HG03439 (cell line): ENCODE measurements around the gene MILR1.
"Not testable (repeated sequence)": the region's sequence is repeated elsewhere in the genome, so short reads cannot be mapped to it uniquely, and the experiment has no call there.

Source experiments
- ATAC-seq: cut with Tn5 transposase; IDR thresholded peaks from one replicate; pipeline ENCODE4 v1.9.1; 2021; ENCODE audit warnings: mild to moderate bottlenecking, moderate library complexity; ENCODE audit not compliant: unreplicated experiment

The MILR1 gene

DNA sequence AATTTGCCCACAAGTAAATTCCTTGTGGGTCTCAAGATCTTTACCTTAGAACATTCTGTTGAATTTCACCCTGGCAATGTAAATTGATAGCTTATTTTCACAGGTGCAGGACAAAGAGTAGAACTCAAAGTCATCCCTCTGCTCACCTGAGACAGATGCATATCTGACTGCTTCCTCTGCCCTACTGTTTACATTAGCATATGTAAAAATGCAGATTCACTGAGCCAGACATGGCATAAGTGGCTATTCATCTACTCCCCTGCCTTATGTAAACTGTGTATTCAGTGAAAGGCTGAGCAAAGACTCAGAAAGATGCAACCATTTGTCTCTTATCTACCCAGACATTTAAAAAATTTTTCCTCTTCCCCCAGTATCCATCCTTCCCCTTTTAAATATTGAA lies 22.3 kb upstream of the MILR1 start:
- no peak for ATAC-seq

DNA sequence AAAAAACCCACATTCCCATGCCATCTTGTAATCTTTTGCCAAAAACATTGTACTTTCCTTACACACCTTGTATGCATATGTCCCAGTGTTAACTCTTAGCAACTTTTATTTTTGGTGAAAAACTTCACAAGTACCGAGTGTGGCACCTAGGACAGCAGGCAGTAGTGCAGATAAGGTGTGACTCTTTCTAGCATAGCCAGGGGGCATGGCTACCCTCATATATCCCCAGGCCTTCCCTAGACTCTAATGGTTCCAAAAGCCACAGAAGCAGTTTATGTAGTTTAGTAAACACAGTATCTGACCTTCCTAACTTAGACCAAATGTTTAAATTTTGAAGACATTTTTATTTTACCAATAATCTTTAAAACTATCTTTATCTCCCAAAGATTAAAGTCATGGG lies 20.5 kb upstream of the MILR1 start:
- ATAC-seq, result no peak

DNA sequence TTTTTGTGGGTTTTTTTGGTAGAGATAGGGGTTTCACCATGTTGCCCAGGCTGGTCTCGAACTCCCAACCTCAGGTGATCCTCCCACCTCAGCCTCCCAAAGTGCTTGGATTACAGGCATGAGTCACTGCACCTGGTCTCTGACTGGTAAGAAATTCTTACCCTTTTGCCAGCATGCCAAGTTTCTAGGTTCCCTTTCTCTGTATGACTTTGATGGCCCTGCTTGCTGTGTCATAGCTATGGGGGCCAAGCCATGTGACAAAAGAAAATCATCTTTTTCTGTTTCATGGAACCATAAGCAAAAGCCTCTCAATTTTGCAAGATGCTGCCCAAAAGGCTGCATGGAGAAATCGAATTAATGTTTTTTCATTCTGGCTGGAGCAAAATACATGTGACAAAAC lies 18.9 kb upstream of the MILR1 start:
- ATAC-seq, result not testable (repeated sequence)

DNA sequence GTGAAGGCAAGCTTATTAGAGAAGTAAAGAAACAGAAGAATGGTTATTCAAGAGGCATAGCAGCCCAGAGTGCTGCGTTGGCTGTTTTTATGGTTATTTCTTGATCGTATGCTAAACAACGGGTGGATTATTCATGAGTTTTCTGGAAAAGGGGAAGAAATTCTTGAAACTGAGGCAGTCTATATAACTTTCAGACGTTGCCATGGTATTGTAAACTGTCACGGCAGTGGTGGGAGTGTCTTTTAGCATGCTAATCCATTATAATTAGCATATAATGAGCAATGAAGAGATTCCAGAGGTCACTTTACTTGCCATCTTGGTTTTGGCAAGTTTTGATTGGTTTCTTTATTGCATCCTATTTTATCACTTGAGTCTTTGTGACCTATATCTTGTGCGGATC lies 17.4 kb upstream of the MILR1 start:
- ATAC-seq, result no peak

DNA sequence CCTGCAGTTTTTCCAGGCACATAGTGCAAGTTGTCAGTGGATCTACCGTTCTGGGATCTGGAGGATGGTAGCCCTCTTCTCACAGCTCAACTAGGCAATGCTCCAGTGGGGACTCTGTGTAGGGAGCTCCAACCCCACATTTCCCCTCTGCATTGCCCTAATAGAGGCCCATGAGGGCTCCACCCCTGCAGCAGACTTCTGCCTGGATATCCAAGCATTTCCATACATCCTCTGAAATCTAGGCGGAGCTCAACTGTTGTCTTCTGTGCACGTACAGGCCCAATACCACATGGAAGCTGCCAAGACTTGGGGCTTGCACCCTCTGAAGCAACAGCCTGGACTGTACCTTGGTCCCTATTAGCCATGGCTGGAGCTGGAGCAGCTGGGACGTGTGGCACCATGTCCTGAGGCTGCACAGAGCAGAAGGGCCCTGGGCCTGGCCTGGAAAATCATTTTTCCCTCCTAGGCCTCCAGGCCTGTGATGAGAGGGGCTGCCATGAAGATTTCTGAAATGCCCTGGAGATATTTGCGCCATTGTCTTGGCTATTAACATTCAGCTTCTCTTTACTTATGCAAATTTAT lies 10.9 kb upstream of the MILR1 start:
- no peak for ATAC-seq

DNA sequence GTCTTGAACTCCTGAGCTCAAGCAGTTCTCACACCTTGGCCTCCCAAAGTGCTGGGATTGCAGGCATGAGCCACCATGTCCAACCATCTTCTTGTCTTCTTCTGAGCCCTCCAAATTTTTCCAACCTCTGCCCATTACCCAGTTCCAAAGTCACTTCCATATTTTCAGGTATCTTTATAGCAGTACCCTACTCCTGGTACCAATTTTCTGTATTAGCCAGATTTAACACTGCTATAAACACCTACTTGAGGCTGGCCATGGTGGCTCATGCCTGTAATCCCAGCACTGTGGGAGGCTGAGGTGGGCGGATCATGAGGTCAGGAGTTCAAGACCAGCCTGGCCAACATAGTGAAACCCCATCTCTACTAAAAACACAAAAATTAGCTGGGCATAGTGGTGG lies 9.4 kb upstream of the MILR1 start:
- ATAC-seq, result not testable (repeated sequence)

DNA sequence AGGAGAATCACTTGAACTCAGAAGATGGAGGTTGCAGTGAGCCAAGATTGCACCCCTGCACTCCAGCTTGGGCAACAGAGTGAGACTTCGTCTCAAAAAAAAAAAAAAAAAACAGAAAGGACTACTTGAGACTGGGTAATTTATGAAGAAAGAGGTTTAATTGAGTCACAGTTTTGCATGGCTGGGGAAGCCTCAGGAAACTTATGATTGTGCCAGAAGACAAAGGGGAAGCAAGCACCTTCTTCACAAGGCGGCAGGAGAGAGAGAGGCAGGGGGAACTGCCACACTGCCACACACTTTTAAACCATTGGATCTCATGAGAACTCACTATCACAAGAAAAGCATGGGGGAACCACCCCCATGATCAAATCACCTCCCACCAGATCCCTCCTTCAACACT lies 9.0 kb upstream of the MILR1 start:
- no peak for ATAC-seq

DNA sequence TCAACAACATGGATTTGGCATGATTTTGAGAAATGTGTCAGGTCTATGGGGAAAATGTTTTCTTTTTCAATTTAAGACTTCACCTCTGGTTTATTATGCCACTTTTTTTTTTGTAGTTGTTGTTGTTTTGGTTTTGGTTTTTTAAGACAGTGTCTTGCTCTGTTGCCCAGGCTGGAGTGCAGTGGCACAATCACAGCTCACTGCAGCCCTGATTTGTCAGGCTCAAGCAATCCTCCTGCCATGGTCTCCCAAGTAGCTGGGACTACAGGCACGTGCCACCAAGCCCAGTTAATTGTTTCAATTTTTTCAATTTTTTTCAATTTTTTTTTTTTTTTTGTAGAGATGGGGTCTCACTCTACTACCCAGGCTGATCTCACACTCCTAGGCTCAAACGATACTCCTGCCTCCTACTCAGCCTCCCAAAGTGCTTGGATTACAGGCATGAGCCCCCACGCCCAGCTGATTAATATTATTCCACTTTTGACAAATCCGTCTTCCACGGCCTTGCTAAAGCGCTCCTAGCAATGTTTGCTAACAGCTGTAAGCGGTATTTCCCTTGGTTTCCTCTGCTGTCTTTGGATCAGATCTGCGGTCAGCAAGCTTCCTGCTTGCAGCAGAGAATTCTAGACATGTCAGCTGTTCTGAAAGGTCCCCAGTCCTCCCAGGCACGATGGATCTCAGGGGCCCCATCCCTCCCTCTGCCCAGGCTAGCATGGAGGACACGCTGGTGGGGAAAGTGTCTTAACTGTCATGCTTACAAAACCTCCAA lies 7.0 kb upstream of the MILR1 start:
- ATAC-seq, result no peak

DNA sequence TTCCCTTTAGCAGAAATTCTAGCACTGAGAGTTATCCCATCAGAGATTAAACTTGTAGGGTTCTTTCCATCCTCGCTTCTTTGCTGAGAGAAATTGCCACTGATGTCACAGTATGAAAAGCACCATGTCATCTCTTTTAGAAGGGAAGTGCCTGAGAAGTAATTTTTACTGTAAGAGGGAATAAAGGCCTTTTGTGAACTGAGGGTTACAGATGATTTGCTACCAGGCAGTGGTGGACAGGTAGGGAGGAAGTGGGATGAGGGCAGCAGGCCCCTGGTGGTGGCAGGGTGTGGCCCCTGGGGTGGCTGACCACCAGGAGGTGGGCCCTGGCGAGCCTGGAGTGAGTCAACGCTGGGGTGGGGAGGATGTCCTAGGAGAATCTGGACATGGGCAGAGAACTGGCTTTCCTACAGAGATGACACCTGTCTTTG lies 6.4 kb upstream of the MILR1 start:
- no peak for ATAC-seq

DNA sequence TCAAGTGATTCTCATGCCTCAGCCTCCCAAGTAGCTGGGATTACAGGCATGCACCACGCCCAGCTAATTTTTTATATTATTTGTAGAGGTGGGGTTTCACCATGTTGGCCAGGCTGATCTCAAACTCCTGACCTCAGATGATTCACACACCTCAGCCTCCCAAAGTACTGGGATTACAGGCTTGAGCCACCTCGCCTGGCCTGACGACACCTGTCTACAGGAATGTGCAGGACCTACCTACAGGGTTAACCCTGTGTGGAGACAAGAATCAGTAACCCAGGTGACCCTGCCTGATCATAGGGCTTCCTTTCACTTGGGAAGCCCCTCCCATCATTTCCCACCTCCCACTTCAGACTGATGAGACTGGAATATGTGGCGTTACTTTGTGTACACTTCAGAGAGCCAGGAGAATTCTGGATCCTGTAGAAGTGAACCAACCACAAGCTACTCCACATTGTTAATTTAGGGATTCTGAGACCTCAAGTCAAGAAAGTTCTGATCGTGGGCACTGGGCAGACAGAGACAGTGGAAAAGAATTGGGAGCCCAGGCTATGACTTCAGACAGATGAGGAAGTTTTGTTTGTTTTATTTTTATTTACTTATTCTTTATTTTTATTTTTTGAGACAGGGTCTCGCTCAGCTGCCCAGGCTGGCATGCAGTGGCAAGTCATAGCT lies 5.7 kb upstream of the MILR1 start:
- ATAC-seq, result no peak

DNA sequence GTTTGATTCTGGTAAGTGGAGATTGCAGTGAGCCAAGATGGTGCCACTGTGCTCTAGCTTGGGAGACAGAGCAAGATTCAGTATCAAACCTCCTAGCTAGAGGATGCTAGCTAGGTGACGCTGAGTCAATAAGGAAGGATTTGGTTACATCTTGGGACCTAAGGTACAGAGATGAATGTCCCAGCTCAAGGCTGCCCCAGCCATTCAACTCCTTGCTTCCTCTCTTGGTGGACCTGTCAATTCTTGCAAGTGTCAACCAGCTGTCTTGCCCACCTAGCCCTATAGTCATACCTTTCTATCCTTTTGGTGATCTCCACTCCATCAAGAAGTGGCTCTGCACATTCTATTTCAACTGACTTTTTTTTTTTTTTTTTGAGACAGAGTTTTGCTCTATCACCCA lies 1.4 kb upstream of the MILR1 start:
- ATAC-seq, result no peak

DNA sequence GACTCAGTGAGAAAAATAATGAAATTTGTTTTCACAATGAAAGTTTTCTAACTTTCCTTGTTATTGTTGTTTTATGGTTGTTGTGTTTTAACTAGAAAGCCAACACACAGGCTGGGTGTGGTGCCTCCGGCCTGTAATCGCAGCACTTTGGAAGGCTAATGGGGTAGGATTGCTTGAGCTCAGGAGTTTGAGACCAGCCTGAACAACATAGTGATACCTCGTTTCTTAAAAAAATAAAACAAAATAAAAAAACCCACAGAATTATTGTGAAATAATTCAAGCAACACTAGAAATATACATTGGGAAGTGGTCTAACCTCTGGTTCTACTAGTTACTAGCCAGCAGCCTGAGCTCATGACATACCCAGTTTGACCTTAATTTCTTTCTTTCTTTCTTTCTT lies 630 bp downstream of the MILR1 start:
- ATAC-seq, result no peak

DNA sequence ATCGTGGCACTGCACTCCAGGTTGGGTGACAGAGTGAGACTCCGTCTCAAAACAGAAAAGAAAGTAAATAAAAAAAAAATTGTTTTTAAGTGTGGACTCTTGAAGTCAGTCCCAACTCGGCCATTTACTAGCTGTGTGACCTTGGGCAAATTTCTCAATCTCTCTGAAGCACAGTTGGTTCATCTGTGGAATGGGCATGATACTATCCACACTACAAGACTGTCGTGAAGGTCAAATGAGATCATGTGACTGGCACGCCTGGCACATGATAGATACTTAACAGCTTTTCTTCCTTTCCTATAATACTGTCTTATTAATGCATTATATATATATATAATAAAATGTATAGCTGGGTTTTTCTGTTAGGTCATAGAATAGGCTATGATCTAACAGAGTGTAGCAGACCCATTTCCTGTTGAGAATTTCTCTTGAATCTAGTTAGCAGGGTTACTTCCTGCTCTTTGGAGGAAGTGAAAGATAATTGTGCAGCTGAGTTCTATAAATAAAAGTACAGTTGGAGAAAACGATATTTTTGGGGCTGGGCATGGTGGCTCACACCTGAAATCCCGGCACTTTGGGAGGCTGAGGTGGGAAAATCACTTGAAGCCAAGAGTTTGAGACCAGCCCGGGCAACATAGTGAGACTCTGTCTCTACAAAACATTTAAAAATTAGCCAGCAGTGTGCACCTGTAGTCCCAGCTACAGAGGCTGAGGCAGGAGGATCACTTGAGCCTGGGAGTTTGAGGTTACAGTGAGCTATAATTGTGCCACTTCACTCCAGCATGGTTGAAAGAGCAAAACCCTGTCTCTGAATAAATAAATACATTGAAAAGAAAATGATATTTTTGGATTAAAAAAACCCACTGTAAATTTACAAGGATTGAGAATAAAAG lies 7.3 kb downstream of the MILR1 start:
- ATAC-seq, result no peak

DNA sequence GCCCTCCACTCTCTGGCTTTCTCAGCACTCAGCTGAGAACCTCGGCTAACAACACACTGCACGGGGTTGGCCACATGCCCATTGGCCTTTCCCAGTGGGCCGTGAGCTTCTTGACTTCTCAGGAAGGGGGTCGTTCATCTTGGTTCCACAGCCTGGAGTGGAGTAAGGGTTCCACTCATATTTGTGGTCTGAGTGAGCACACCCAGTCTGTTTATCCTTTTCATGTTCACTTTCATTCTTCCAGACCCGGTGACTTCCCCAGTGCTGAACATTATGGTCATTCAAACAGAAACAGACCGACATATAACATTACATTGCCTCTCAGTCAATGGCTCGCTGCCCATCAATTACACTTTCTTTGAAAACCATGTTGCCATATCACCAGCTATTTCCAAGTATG lies 8.2 kb downstream of the MILR1 start:
- ATAC-seq, result no peak

DNA sequence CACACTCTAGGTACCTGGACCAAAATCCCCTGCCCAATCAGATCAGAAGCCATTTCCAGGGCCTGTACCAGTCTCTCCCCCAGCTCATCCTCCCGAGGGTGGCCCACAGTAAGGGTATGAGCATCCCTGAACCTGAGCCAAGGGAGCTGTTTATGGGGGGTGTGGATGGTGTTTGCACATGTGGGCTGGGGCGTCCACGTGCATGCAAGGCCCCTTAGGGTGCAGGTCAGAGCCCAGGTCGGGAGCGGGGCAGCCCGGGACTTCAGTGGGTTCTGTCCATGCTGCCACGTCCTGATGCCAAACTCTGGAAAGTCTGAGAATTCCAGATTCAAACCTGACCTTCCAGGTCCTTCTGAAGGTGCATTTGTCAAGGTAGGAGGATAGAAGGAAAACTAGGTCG lies 9.8 kb downstream of the MILR1 start:
- no peak for ATAC-seq

DNA sequence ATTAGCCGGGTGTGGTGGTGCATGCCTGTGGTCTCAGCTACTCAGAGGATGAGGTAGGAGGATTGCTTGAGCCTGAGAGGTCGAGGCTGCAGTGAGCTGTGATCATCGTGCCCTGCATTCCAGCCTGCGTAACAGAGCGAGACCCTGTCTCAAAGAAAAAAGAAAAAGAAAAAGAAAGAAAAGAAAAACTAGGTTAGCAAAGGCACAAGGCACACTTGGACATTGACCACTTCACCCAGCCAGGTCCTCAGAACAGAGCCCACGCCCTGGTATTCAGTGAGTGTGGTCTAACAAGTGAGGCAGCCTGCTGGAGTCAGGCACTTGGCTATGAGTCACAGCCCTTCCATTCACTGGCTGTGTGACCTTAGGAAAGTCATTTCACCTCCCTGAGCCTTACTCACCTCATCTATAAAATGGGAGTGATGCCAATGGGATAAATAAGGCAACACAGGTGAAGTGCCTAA lies 10.4 kb downstream of the MILR1 start:
- ATAC-seq, result no peak

DNA sequence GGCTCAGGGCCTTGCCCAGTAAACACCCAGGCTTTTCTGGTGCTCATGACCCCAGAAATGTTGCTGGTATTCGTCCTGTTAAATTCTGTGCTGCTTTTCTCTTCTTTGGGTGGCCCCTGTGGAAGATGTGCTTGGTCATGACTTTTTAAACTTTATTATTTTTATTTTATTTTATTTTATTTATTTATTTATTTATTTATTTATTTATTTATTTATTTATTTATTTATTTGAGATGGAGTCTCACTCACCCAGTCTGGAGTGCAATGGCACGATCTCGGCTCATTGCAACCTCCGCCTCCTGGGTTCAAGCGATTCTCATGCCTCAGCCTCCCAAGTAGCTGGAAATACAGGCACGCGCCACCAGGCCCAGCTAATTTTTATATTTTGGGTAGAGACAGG lies 10.9 kb downstream of the MILR1 start:
- not testable (repeated sequence) for ATAC-seq

DNA sequence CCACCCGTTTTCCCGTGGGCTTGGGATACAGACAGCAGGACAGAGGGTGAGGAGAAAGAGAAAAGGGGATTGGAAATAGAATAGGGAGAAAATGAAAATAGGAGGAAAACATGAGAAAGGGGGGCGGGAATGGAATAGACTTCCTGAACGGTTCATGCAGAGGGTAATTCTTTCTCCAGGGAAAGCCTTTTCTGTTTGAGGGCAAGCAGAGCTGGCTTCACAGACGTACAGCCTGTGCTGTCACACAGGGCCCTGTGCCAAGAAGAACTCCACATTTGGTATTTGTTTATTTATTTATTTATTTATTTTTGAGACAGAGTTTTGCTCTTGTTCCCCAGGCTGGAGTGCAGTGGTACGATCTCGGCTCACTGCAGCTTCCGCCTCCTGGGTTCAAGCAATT lies 12.0 kb downstream of the MILR1 start:
- no peak for ATAC-seq

DNA sequence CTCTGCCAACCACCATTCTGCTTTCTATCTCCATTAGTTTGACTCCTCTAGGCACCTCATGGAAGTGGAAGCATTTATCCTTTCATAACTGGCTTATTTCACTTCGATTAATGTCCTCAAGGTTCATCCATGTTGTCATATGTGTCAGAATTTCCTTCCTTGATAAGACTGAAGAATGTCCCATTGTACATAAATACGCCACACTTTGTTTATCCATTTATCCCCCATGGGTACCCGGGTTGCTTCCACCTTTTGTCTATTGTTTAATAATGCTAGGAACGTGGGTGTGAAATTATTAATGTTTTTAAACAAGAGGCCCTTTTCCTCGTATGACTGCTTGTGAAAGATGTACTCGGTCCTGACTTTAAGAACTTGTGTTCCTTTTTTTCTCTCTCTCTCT lies 12.9 kb downstream of the MILR1 start:
- no peak for ATAC-seq

DNA sequence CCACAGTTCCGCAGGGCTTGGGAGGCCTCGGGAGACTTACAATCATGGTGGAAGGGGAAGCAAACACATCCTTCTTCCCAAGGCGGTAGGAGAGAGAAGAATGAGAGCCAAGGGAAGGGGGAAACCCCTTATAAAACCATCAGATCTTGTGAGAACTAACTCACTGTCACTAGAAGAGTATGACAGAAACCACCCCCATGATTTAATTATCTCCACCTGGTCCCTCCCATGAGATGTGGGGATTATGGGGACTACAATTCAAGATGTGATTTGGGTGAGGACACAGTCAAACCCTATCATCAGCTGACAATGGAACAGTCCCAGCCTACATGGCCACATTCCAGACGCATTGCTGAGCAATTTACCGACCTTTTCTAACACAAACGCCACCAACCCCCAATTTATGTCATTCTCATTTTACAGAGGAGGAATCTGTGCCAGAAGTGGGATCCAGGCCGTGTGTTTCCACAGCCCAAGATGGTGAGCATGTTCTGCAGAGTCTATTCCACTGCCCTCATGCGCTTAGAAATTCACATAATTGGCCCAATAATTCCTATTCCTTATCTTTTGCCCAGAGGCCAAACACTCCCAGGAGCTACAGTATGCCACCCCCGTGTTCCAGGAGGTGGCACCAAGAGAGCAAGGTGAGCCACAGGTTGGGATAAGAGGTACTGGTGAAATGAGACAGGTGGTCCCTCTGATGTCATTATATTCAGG lies 17.3 kb downstream of the MILR1 start:
- no peak for ATAC-seq

DNA sequence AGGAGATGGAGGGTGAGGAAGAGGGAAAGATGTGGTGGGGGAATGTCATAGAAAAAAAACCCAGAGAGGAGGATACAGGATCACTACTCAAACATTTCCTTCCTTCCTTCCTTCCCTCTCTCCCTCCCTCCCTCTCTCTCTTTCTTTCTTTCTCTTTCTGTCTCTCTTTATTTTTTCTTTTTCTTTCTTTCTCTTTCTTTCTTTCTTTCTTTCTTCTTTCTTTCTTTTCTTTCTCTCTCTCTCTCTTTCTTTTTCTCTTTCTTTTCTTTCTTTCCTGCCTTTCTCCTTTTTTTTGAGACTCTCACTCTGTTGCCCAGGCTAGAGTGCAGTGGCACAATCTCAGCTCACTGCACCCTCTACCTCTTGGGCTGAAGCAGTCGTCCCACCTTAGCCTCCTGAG lies 17.9 kb downstream of the MILR1 start:
- ATAC-seq, result not testable (repeated sequence)
